OCI-LY7 (cell line): ENCODE measurements around the gene ITGB2. TPM values are rescaled to one million over a fixed set of nuclear protein-coding genes. Genes with fewer than 3 reads are reported as not detected.

Source experiments
- BruUV-seq: library from RNA; stranded (reverse); fragments of 400-500 nt; replicated peaks from 2 replicates; lab custom pipeline; 2021; lab: Mats Ljungman, UMichigan
- CTCF ChIA-PET: fragments of 300-600 bp; sonication (Branson Sonifier 250); formaldehyde crosslinking; loops from one replicate; lab custom pipeline; 2022; ENCODE audit warnings: antibody characterized with exemption; ENCODE audit not compliant: unreplicated experiment; lab: Charles Lee
- POLR2A ChIA-PET: fragments of 300-600 bp; sonication (Branson Sonifier 250); formaldehyde crosslinking; loops from one replicate; lab custom pipeline; 2022; ENCODE audit warnings: antibody characterized with exemption; lab: Charles Lee
- DNase-seq: peaks from one replicate; pipeline ENCODE4 v3.0.0-alpha.2; 2015; ENCODE audit warnings: low spot score
- H2AFZ ChIP-seq: fragments of 200-600 bp; sonication (generic), shearing (Covaris generic); 2 replicates; pipeline ENCODE4 v1.6.1; 2014; ENCODE audit warnings: mild to moderate bottlenecking, antibody characterized with exemption, low read length, moderate library complexity
- H3K27ac ChIP-seq: fragments of 200-600 bp; sonication (generic); 2 replicates; pipeline ENCODE4 v1.5.1; 2014; ENCODE audit warnings: mixed run types, low read depth, mild to moderate bottlenecking, moderate library complexity, low read length, inconsistent platforms; ENCODE audit not compliant: poor library complexity, severe bottlenecking
- H3K36me3 ChIP-seq: fragments of 200-600 bp; sonication (generic); 2 replicates; pipeline ENCODE4 v1.6.1; 2014; ENCODE audit warnings: mild to moderate bottlenecking, antibody characterized with exemption, low read length, moderate library complexity, mixed read lengths; ENCODE audit not compliant: insufficient read depth
- H3K4me1 ChIP-seq: fragments of 200-600 bp; sonication (generic); 2 replicates; pipeline ENCODE4 v1.5.1; 2014; ENCODE audit warnings: mild to moderate bottlenecking, low read length; ENCODE audit not compliant: insufficient read depth, poor library complexity, severe bottlenecking
- H3K4me2 ChIP-seq: fragments of 200-600 bp; sonication (generic); 2 replicates; pipeline ENCODE4 v1.6.1; 2014; ENCODE audit warnings: mild to moderate bottlenecking, low read length
- H3K4me3 ChIP-seq: fragments of 200-600 bp; sonication (generic); 2 replicates; pipeline ENCODE4 v1.5.1; 2014; ENCODE audit warnings: mild to moderate bottlenecking, low read depth, low read length; ENCODE audit not compliant: poor library complexity, severe bottlenecking
- H3K79me2 ChIP-seq: fragments of 200-600 bp; sonication (generic); 2 replicates; pipeline ENCODE4 v1.6.1; 2016; ENCODE audit warnings: low read depth, mild to moderate bottlenecking, low read length, moderate library complexity, mixed read lengths; ENCODE audit not compliant: insufficient read depth
- H3K9me2 ChIP-seq: fragments of 200-600 bp; sonication (generic); 2 replicates; pipeline ENCODE4 v1.6.1; 2016; ENCODE audit warnings: mild to moderate bottlenecking, low read length, mixed read lengths; ENCODE audit not compliant: insufficient read depth
- H3K9me3 ChIP-seq: fragments of 200-600 bp; sonication (generic); 2 replicates; pipeline ENCODE4 v1.6.1; 2014; ENCODE audit warnings: mild to moderate bottlenecking, mixed run types, low read length, mixed read lengths
- H4K20me1 ChIP-seq: fragments of 200-600 bp; sonication (generic); 2 replicates; pipeline ENCODE4 v1.6.1; 2014; ENCODE audit warnings: mild to moderate bottlenecking, antibody characterized with exemption, low read length, moderate library complexity, mixed read lengths; ENCODE audit not compliant: insufficient read depth
- EZH2phosphoT487 ChIP-seq: fragments of 200-600 bp; sonication (generic); IDR thresholded peaks from 2 replicates; pipeline ENCODE4 v1.6.1; 2018; ENCODE audit warnings: low read depth, borderline replicate concordance, mild to moderate bottlenecking, mixed run types, antibody characterized with exemption, low read length, moderate library complexity, mixed read lengths
- intact Hi-C: fragments of 100-400 bp; cut with micrococcal nuclease; formaldehyde crosslinking; loops from one replicate; pipeline ENCODE4 v1.10.0; 2022; ENCODE audit not compliant: unreplicated experiment
- total RNA-seq, 2 experiments: library from RNA; depleted of rRNA in 1 of 2; stranded (reverse); fragments of >200 nt in 1 of 2; shearing (Covaris generic) in 1 of 2; gene quantifications; 2 replicates each; pipeline ENCODE4 v1.2.3, GENCODE V29; 2014 to 2022
- TF ChIP-seq, protein P1 (sequence below): fragments of 200-600 bp; sonication (generic); conservative IDR thresholded peaks from 2 replicates; pipeline ENCODE4 v1.5.1; 2014; ENCODE audit warnings: mild to moderate bottlenecking, antibody characterized with exemption, low read length, moderate library complexity, mixed read lengths

Gene ITGB2
- total RNA-seq, 2 experiments from 2014 or later = 11.6 to 78.9 TPM

- intact Hi-C loops = no loop called here
- Histone ChIP-seq H3K79me2 (no peaks in the 10 kb centered on the region), H3K27ac (no peak overlapping the region), H2AFZ (no peak overlapping the region), H3K4me2 (no peak overlapping the region), H3K4me3 (no peak overlapping the region), H3K9me2 (no peaks in the 10 kb centered on the region), H3K4me1 (peaks cover 25% of the 10 kb centered on the region), H3K9me3 (no peaks in the 10 kb centered on the region), H4K20me1 (no peaks in the 10 kb centered on the region), H3K36me3 (no peaks in the 10 kb centered on the region)
- TF ChIP-seq, protein P1, sequence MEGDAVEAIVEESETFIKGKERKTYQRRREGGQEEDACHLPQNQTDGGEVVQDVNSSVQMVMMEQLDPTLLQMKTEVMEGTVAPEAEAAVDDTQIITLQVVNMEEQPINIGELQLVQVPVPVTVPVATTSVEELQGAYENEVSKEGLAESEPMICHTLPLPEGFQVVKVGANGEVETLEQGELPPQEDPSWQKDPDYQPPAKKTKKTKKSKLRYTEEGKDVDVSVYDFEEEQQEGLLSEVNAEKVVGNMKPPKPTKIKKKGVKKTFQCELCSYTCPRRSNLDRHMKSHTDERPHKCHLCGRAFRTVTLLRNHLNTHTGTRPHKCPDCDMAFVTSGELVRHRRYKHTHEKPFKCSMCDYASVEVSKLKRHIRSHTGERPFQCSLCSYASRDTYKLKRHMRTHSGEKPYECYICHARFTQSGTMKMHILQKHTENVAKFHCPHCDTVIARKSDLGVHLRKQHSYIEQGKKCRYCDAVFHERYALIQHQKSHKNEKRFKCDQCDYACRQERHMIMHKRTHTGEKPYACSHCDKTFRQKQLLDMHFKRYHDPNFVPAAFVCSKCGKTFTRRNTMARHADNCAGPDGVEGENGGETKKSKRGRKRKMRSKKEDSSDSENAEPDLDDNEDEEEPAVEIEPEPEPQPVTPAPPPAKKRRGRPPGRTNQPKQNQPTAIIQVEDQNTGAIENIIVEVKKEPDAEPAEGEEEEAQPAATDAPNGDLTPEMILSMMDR = no peak
- no peak for TF ChIP-seq EZH2phosphoT487
- ChIA-PET POLR2A (no interaction called here), CTCF (no interaction called here)
- no peak for DNase-seq
- BruUV-seq = no TSS peak
Observed at GRCh38 chr21:44907966-44908895, 12.5 kb downstream of the ITGB2 start.

DNA sequence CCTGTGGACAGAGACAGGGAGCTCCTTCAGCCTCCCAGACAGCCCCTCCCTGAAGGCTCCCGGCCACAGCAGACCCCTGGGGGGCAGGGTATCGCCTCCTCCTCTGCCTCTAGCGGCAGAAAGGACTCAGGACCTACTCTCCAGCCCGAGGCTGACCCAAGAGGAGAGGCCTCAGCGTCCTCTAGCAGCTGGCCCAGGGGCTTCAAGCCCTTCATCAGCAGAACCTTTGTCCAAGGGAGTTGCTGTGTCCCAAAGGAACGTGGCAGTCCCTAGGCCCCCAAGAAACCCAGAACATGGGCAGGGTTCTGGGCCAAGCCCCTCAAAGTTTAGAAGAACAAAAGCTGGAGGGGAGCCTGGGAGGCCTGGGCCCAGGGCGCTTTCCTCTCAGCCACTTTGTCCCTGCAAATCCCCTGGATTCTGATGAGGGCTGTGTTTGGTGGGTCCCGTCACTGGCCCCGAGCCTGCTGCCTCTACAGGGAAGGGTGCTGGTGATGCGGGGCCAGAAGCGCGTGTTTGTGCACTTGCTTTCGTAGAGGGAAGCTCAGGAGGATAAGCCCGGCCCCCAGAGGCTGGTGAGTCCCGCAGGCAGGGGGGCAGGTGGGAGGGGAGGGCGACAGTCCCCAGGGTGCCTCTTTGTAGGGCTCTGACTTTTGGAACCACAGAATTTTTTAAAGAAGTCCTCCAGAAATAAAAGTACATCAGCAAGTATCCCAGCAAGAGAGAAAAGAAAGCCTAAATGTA lies 13.3 kb downstream of the ITGB2 start:
- H3K4me2 ChIP-seq = no peak overlapping the region
- BruUV-seq = no TSS peak
- POLR2A ChIA-PET = no interaction called here
- H3K9me2 ChIP-seq = no peaks in the 10 kb centered on the region
- H2AFZ ChIP-seq = no peak overlapping the region
- peaks cover 20% of the 10 kb centered on the region for H3K4me1 ChIP-seq
- no peak overlapping the region for H3K4me3 ChIP-seq
- no peaks in the 10 kb centered on the region for H3K36me3 ChIP-seq
- H4K20me1 ChIP-seq = no peaks in the 10 kb centered on the region
- DNase-seq = no peak
- TF ChIP-seq EZH2phosphoT487 = no peak
- TF ChIP-seq, protein P1 = no peak
- H3K79me2 ChIP-seq = no peaks in the 10 kb centered on the region
- no peak overlapping the region for H3K27ac ChIP-seq
- intact Hi-C loops = no loop called here
- no peaks in the 10 kb centered on the region for H3K9me3 ChIP-seq
- CTCF ChIA-PET = no interaction called here

DNA sequence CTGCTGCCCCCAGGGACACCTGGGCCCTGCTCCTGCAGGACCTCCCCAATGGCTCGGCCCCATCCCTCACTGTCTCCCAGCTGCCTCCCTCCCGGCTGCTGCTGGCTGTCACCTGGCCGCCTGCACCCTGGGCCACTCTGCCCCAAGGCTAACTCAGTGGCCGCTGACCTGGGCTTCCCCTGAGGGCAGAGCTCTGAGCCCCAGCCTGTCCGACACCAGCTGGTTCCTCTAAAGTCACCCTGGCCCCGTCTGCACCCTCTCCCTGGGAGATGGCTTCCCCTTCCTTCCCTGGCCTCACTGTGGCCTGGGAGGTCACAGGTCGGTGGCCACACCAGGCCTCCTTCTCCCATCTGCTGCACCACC lies 15.0 kb downstream of the ITGB2 start:
- H2AFZ ChIP-seq = no peak overlapping the region
- H3K36me3 ChIP-seq = no peaks in the 10 kb centered on the region
- no peak overlapping the region for H3K27ac ChIP-seq
- no peaks in the 10 kb centered on the region for H3K9me2 ChIP-seq
- H3K4me2 ChIP-seq = no peak overlapping the region
- no TSS peak for BruUV-seq
- no peaks in the 10 kb centered on the region for H3K9me3 ChIP-seq
- H4K20me1 ChIP-seq = no peaks in the 10 kb centered on the region
- ChIA-PET POLR2A (no interaction called here), CTCF (no interaction called here)
- peaks cover 3% of the 10 kb centered on the region for H3K4me1 ChIP-seq
- intact Hi-C loops = no loop called here
- DNase-seq = no peak
- TF ChIP-seq EZH2phosphoT487 = no peak
- TF ChIP-seq, protein P1 = no peak
- H3K4me3 ChIP-seq = no peak overlapping the region
- H3K79me2 ChIP-seq = no peaks in the 10 kb centered on the region
